ENCODE measurements around the gene VWC2. TPM values are rescaled to one million over a fixed set of nuclear protein-coding genes. Genes with fewer than 3 reads are reported as not detected.

VWC2 gene
- total RNA-seq, 6 experiments from 2014 or later = not detected

GRCh38 chr7:49770838-49771237 is 2.6 kb upstream of the VWC2 start:
- Mint-ChIP-seq H3K36me3 (ENCODE audit: low read depth) (peaks cover 7% of the 10 kb centered on the region), H3K4me3 (no peak overlapping the region), H3K27ac (no peak overlapping the region), H3K9me3 (peaks cover 56% of the 10 kb centered on the region), H3K4me1 (ENCODE audit: low read depth) (no peaks in the 10 kb centered on the region), H3K27me3 (ENCODE audit: insufficient read depth) (no peaks in the 10 kb centered on the region; the same call in none of the 2 replicates)
- TF ChIP-seq CTCF (IDR thresholded peaks at IDR 0.05) = no peak
- no peak for DNase-seq

- no peak for TF ChIP-seq CTCF (IDR thresholded peaks at IDR 0.05)
- no peak for DNase-seq
- no peaks in the 10 kb centered on the region for H3K4me1 Mint-ChIP-seq (ENCODE audit: low read depth)
- no peaks in the 10 kb centered on the region; the same call in none of the 2 replicates for H3K27me3 Mint-ChIP-seq (ENCODE audit: insufficient read depth)
- H3K4me3 Mint-ChIP-seq = no peak overlapping the region
- no peak overlapping the region for H3K27ac Mint-ChIP-seq
- peaks cover 55% of the 10 kb centered on the region for H3K9me3 Mint-ChIP-seq
- H3K36me3 Mint-ChIP-seq (ENCODE audit: low read depth) = peaks cover 7% of the 10 kb centered on the region
Measured at GRCh38 chr7:49771427-49772176, 1.8 kb upstream of the VWC2 start.

- H3K4me3 Mint-ChIP-seq = no peak overlapping the region
- H3K27ac Mint-ChIP-seq = no peak overlapping the region
- DNase-seq = no peak
- no peak for TF ChIP-seq CTCF (IDR thresholded peaks at IDR 0.05)
- H3K36me3 Mint-ChIP-seq (ENCODE audit: low read depth) = peaks cover 7% of the 10 kb centered on the region
- no peaks in the 10 kb centered on the region; the same call in none of the 2 replicates for H3K27me3 Mint-ChIP-seq (ENCODE audit: insufficient read depth)
- peaks cover 52% of the 10 kb centered on the region for H3K9me3 Mint-ChIP-seq
- no peaks in the 10 kb centered on the region for H3K4me1 Mint-ChIP-seq (ENCODE audit: low read depth)
Measured at GRCh38 chr7:49772916-49773217, 571 bp upstream of the VWC2 start.

GRCh38 chr7:49773936-49774458 is 559 bp downstream of the VWC2 start:
- Mint-ChIP-seq H3K4me3 (no peak overlapping the region), H3K9me3 (peaks cover 43% of the 10 kb centered on the region), H3K4me1 (ENCODE audit: low read depth) (no peaks in the 10 kb centered on the region), H3K27me3 (ENCODE audit: insufficient read depth) (peaks cover 3% of the 10 kb centered on the region), H3K27ac (no peak overlapping the region), H3K36me3 (ENCODE audit: low read depth) (peaks cover 7% of the 10 kb centered on the region)
- no peak for TF ChIP-seq CTCF (IDR thresholded peaks at IDR 0.05)
- no peak for DNase-seq

- H3K36me3 Mint-ChIP-seq (ENCODE audit: low read depth) = peaks cover 7% of the 10 kb centered on the region
- DNase-seq = no peak
- peaks cover 45% of the 10 kb centered on the region for H3K9me3 Mint-ChIP-seq
- no peak overlapping the region for H3K4me3 Mint-ChIP-seq
- TF ChIP-seq CTCF (IDR thresholded peaks at IDR 0.05) = no peak
- no peak overlapping the region for H3K27ac Mint-ChIP-seq
- H3K4me1 Mint-ChIP-seq (ENCODE audit: low read depth) = no peaks in the 10 kb centered on the region
- peaks cover 3% of the 10 kb centered on the region for H3K27me3 Mint-ChIP-seq (ENCODE audit: insufficient read depth)
Measured at GRCh38 chr7:49774459-49775064, 1.1 kb downstream of the VWC2 start.

All from HFFc6 (cell line).